Mesodermal cell (in vitro differentiated cells): Measurements from ENCODE around the gene ITGB7.

Experiments used
- H3K27ac ChIP-seq: 2 replicates; pipeline ENCODE4 v1.7.0; 2013; ENCODE audit warnings: mild to moderate bottlenecking, low read depth, low read length, moderate library complexity; ENCODE audit not compliant: severe bottlenecking
- H3K36me3 ChIP-seq: 2 replicates; pipeline ENCODE4 v1.7.1; 2013; ENCODE audit warnings: mild to moderate bottlenecking, low read length, moderate library complexity; ENCODE audit not compliant: control insufficient read depth, insufficient read depth
- H3K4me1 ChIP-seq: one replicate; pipeline ENCODE4 v1.7.1; 2013; ENCODE audit warnings: mild to moderate bottlenecking, low read length; ENCODE audit not compliant: insufficient read depth, control insufficient read depth, poor library complexity, severe bottlenecking
- H3K4me3 ChIP-seq: 2 replicates; pipeline ENCODE4 v1.7.0; 2013; ENCODE audit warnings: low read length, control low read depth, mild to moderate bottlenecking; ENCODE audit not compliant: insufficient read depth, poor library complexity, severe bottlenecking; ENCODE audit errors: extremely low read depth
- H3K9me3 ChIP-seq: 2 replicates; pipeline ENCODE4 v1.7.1; 2013; ENCODE audit warnings: mild to moderate bottlenecking, low read length, moderate library complexity; ENCODE audit not compliant: control insufficient read depth
- WGBS, 2 experiments: methylation state at CpG; one replicate each; pipeline ENCODE4 v1.1.5; 2013; ENCODE audit warnings: missing lambda C conversion rate in 2 of 2; ENCODE audit not compliant: insufficient coverage in 2 of 2; 5-methylcytosine and 5-hydroxymethylcytosine counted together

The ITGB7 gene

DNA sequence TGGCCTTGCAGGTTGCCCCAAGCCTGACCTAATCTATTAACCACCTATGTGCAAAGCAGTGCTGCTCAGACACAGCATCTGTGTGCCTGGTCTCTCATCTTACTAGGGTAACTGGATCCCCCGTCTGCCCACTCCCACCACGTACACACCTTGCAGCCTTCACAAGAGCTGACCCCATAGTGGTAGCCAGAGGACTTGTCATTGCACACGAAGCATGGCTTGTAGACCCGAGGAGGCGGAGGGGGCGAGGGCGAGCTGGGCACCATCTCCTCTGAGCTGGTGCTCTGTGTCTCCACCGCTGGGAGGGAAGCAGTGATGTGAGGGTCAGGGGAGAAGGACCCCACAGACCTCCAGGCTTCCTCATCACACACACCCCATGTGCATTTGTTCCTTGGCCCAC is 8.4 kb upstream of the ITGB7 start:
- WGBS, 2 experiments, result 90 to 100% methylated on average over 2 to 4 of the region's 8 CpGs
- Histone ChIP-seq H3K4me1 (peaks cover 44% of the 10 kb centered on the region), H3K4me3 (no peak overlapping the region), H3K36me3 (peaks cover 36% of the 10 kb centered on the region), H3K27ac (no peak overlapping the region), H3K9me3 (no peaks in the 10 kb centered on the region)

DNA sequence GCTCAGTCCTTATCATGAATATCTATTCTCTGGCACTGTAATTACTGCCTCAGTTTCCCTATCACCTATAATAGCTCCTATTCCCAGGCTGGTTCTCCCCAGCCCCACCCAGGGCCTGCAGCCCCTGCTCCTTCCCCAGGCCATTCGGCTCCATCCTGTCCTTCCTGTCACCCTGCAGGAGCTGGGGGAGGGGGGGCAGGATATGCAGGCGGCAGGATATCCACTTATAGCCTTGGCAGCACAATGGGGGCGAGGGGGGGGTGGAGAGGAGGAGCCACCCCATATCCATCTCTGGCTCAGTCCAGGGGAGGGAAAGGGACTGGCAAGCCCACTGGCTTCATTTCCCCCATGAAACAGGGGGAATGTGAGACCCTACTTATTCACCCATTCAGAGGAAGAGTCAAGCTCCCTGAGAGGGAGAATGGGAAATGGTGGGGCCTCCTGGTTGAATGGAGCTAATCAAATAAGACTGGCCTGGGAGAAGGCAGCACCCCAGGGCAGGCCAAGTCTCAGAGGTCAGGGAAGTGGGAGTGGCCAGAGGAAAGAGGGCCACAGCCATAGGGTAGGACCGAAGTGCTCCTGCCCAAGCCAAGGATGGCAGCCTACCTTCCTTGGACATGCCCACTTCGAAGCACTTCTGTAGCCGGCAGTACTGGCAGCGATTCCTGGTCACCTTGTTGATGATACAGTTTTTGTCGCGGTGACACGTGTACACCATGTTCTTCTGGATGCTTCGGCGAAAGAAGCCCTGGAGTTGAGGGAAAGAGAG is 7.8 kb upstream of the ITGB7 start:
- no peak overlapping the region for H3K27ac ChIP-seq
- peaks cover 40% of the 10 kb centered on the region for H3K36me3 ChIP-seq
- no peak overlapping the region for H3K4me3 ChIP-seq
- H3K9me3 ChIP-seq, result no peaks in the 10 kb centered on the region
- peaks cover 44% of the 10 kb centered on the region for H3K4me1 ChIP-seq
- WGBS, 2 experiments, result 70 to 91% methylated on average over 9 to 11 of the region's 12 CpGs

DNA sequence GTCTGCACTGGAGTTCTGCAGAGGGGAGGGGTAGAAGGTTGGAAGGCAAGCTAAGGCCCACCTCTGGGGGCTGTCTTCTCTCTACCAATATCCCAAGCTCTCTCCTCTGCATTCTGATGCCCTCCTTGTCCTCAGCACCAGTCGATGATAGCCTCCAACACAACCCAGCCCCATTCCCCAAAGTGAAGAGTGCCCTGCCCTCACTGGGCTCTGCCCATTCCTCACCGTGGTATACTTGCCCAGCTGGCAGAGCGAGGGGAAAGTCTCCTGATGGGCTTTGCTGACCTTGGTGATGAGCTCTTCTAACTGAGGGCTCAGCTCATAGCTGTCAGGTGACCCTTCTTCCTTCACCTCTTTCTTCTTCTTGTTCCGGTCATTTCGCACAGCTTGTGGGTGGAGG is 7.2 kb upstream of the ITGB7 start:
- H3K36me3 ChIP-seq, result peaks cover 40% of the 10 kb centered on the region
- no peaks in the 10 kb centered on the region for H3K9me3 ChIP-seq

DNA sequence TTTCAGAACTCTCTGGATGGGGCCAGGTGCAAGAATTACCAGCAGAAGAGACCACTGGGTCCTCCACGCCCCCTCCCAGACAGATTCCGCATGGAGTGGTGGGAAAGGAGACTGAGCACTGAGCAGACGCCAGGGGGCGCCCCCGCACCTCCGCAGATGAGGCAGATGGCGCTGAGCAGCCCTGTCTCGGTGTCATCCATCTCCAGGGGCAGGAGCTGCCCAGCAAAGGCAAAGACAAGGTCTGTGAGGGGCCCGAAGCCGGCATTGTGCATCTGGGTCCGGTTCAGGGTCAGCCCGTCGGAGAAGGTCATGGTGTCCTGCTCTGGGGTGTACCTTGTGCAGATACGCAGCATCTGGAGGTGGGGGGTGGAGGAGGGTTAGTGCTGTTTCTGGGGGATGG is 6.3 kb upstream of the ITGB7 start:
- WGBS, 2 experiments, result 9 to 11% methylated on average over 11 to 13 of the region's 14 CpGs
- H3K27ac ChIP-seq, result no peak overlapping the region
- peaks cover 40% of the 10 kb centered on the region for H3K36me3 ChIP-seq
- peaks cover 41% of the 10 kb centered on the region for H3K4me1 ChIP-seq
- H3K9me3 ChIP-seq, result no peaks in the 10 kb centered on the region
- no peak overlapping the region for H3K4me3 ChIP-seq

More for the DNA sequence above, 7.2 kb upstream of the ITGB7 start:
- peaks cover 44% of the 10 kb centered on the region for H3K4me1 ChIP-seq
- H3K27ac ChIP-seq, result no peak overlapping the region
- H3K4me3 ChIP-seq, result no peak overlapping the region
- WGBS, 2 experiments, result 88 to 97% methylated on average over 5 of the region's 5 CpGs

DNA sequence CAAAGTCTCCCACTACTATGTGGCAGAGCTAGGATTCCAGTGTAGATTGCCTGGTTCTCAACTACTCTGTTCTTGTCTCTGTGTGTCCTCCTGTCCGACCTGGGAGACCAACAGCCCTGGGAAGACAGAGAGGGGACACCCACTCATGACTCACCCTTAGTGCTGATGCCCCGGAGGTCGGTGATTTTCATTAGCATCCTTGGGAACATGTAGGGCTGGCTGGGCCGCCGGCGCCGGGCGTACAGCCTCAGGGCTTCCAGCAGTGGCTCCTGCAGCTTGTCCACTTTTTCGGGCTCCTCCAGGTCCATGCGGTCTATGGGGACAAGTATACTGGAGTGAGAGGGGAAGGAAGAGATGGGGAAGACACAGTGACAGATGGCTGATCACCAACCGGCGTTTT is 5.9 kb upstream of the ITGB7 start:
- Histone ChIP-seq H3K4me3 (no peak overlapping the region), H3K27ac (no peak overlapping the region), H3K4me1 (peaks cover 37% of the 10 kb centered on the region), H3K36me3 (peaks cover 40% of the 10 kb centered on the region), H3K9me3 (no peaks in the 10 kb centered on the region)
- WGBS, 2 experiments, result 56 to 63% methylated on average over 4 to 12 of the region's 12 CpGs

GRCh38 chr12:53211476-53212381 is 4.7 kb upstream of the ITGB7 start:
- H3K27ac ChIP-seq, result no peak overlapping the region
- no peak overlapping the region for H3K4me3 ChIP-seq
- WGBS, 2 experiments, result 85 to 89% methylated on average over 8 of the region's 13 CpGs
- peaks cover 29% of the 10 kb centered on the region for H3K4me1 ChIP-seq
- H3K36me3 ChIP-seq, result peaks cover 40% of the 10 kb centered on the region
- H3K9me3 ChIP-seq, result no peaks in the 10 kb centered on the region

GRCh38 chr12:53210843-53211242 is 3.8 kb upstream of the ITGB7 start:
- no peaks in the 10 kb centered on the region for H3K9me3 ChIP-seq
- H3K36me3 ChIP-seq, result peaks cover 40% of the 10 kb centered on the region
- no peak overlapping the region for H3K4me3 ChIP-seq
- H3K4me1 ChIP-seq, result peaks cover 22% of the 10 kb centered on the region
- 92 to 97% methylated on average over 2 to 3 of the region's 4 CpGs for WGBS, 2 experiments
- no peak overlapping the region for H3K27ac ChIP-seq

- Histone ChIP-seq H3K9me3 (no peaks in the 10 kb centered on the region), H3K4me3 (no peak overlapping the region), H3K27ac (no peak overlapping the region), H3K4me1 (peaks cover 5% of the 10 kb centered on the region), H3K36me3 (peaks cover 31% of the 10 kb centered on the region)
- 78 to 83% methylated on average over 7 of the region's 7 CpGs for WGBS, 2 experiments
Measured at GRCh38 chr12:53208877-53209463, 1.9 kb upstream of the ITGB7 start.

DNA sequence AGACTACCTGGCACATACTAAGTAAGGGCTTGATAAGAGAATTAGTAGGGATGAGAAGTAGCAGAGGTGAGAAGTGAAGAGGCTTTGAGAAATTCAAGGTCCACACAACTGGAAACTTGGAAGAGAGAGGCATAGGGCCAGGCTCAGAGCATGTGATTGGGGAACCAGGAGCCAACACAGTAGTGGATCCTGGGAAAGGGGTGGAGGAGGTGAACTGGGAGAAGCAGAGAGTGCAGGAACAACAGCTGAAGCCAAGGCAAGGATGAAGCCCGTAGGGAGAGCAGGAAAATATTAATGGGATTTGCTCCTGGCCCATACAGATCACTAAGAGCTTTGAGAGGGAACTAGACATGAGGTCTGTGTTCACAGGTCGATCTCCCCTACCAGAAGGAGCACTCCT is 1.4 kb upstream of the ITGB7 start:
- peaks cover 31% of the 10 kb centered on the region for H3K36me3 ChIP-seq
- H3K9me3 ChIP-seq, result no peaks in the 10 kb centered on the region
- no peak overlapping the region for H3K4me3 ChIP-seq
- peaks cover 5% of the 10 kb centered on the region for H3K4me1 ChIP-seq
- no peak overlapping the region for H3K27ac ChIP-seq
- WGBS, 2 experiments, result 63 to 79% methylated on average over 1 to 2 of the region's 2 CpGs

- 85 to 88% methylated on average over 6 to 7 of the region's 7 CpGs for WGBS, 2 experiments
- Histone ChIP-seq H3K9me3 (no peaks in the 10 kb centered on the region), H3K4me1 (peaks cover 5% of the 10 kb centered on the region), H3K4me3 (no peak overlapping the region), H3K27ac (no peak overlapping the region), H3K36me3 (peaks cover 8% of the 10 kb centered on the region)
Measured at GRCh38 chr12:53205747-53206419, 1.2 kb downstream of the ITGB7 start.
